Liver (tissue), 9 donors: ENCODE measurements around the gene DIP2B. TPM values are rescaled to one million over a fixed set of nuclear protein-coding genes. Genes with fewer than 3 reads are reported as not detected.

Experiments
- DNase-seq: peaks from one replicate; pipeline ENCODE4 v3.0.0-alpha.2; 2017; ENCODE audit warnings: low spot score
- H3K27ac ChIP-seq, 2 donors: one replicate each; pipeline ENCODE4 v1.7.0; 2013; ENCODE audit warnings: inconsistent platforms in 2 of 2, low read length in 2 of 2, control low read depth in 1 of 2, low read depth in 1 of 2, mild to moderate bottlenecking in 1 of 2
- H3K27me3 ChIP-seq, 4 donors: one replicate each; pipeline versions ENCODE4 v1.6.1 to v1.7.0; 2013; ENCODE audit warnings: low read length in 3 of 4, inconsistent platforms in 1 of 4, mild to moderate bottlenecking in 1 of 4, moderate library complexity in 1 of 4; ENCODE audit not compliant: control insufficient read depth in 4 of 4, insufficient read depth in 4 of 4
- H3K36me3 ChIP-seq, 4 donors: one replicate each; pipeline versions ENCODE4 v1.6.1 to v1.7.0; 2013; ENCODE audit warnings: low read length in 3 of 4, mild to moderate bottlenecking in 3 of 4, low read depth in 1 of 4, moderate library complexity in 1 of 4; ENCODE audit not compliant: control insufficient read depth in 4 of 4, insufficient read depth in 3 of 4
- H3K4me1 ChIP-seq, 4 donors: one replicate each; pipeline versions ENCODE4 v1.6.1 to v1.7.0; 2013; ENCODE audit warnings: low read length in 3 of 4, mild to moderate bottlenecking in 3 of 4, moderate library complexity in 1 of 4; ENCODE audit not compliant: control insufficient read depth in 4 of 4, insufficient read depth in 4 of 4
- H3K4me3 ChIP-seq, 3 donors: one replicate each; pipeline versions ENCODE4 v1.6.1 to v1.7.0; 2013; ENCODE audit warnings: low read length in 3 of 3, control low read depth in 1 of 3, low read depth in 1 of 3, mild to moderate bottlenecking in 1 of 3
- H3K9ac ChIP-seq, 2 donors: one replicate each; pipeline ENCODE4 v1.7.0; 2013; ENCODE audit warnings: low read length in 2 of 2, mild to moderate bottlenecking in 2 of 2, moderate library complexity in 2 of 2, control low read depth in 1 of 2, low read depth in 1 of 2
- H3K9me3 ChIP-seq, 4 donors: one replicate each; pipeline versions ENCODE4 v1.6.1 to v1.7.0; 2013; ENCODE audit warnings: low read length in 3 of 4; ENCODE audit not compliant: control insufficient read depth in 4 of 4
- EGR1 ChIP-seq, 2 donors: IDR thresholded peaks; 2 replicates each; pipeline ENCODE4 v1.6.1; 2016 to 2018; ENCODE audit warnings: antibody characterized with exemption in 2 of 2, low read depth in 2 of 2
- FOXA1 ChIP-seq: IDR thresholded peaks from 2 replicates; pipeline ENCODE4 v1.6.1; 2016; ENCODE audit warnings: antibody characterized with exemption
- GABPA ChIP-seq, 2 donors: IDR thresholded peaks in 1 of 2; conservative IDR thresholded peaks in 1 of 2; 2 replicates each; pipeline ENCODE4 v1.6.1; 2016; ENCODE audit warnings: antibody characterized with exemption in 2 of 2, mild to moderate bottlenecking in 1 of 2, moderate library complexity in 1 of 2
- HNF4A ChIP-seq, 2 donors: conservative IDR thresholded peaks; 2 replicates each; pipeline ENCODE4 v1.6.1; 2016; ENCODE audit warnings: antibody characterized with exemption in 2 of 2, mild to moderate bottlenecking in 2 of 2
- JUND ChIP-seq, 2 donors: IDR thresholded peaks; 2 replicates each; pipeline ENCODE4 v1.6.1; 2016; ENCODE audit warnings: antibody characterized with exemption in 2 of 2
- NR2F2 ChIP-seq: IDR thresholded peaks from 2 replicates; pipeline ENCODE4 v1.6.1; 2016; ENCODE audit warnings: antibody characterized with exemption
- RAD21 ChIP-seq, 2 donors: IDR thresholded peaks; 2 replicates each; pipeline ENCODE4 v1.6.1; 2016; ENCODE audit warnings: antibody characterized with exemption in 2 of 2, mild to moderate bottlenecking in 2 of 2
- SP1 ChIP-seq: IDR thresholded peaks from 2 replicates; pipeline ENCODE4 v1.6.1; 2018; ENCODE audit warnings: antibody characterized with exemption, mild to moderate bottlenecking
- YY1 ChIP-seq: IDR thresholded peaks from 2 replicates; pipeline ENCODE4 v1.6.1; 2016; ENCODE audit warnings: antibody characterized with exemption, mild to moderate bottlenecking
- WGBS: extraction: QIAGEN DNeasy Blood & Tissue Kit; methylation state at CpG from one replicate; pipeline ENCODE4 v1.1.7; 2013; 5-methylcytosine and 5-hydroxymethylcytosine counted together
- polyA plus RNA-seq, 2 donors: library from polyadenylated mRNA; stranded (reverse) in 1 of 2; unstranded in 1 of 2; fragments of 200-250 nt in 1 of 2; fragments of >200 nt in 1 of 2; fragmentation: Nextera tagmentation in 1 of 2; extraction: Ambion mirVana in 1 of 2; gene quantifications; one replicate each; pipeline versions ENCODE4 v1.2.1 to v1.2.3, GENCODE V29; 2013 to 2015
- total RNA-seq, 2 donors: library from RNA; depleted of rRNA; stranded (reverse); fragments of >200 nt; gene quantifications; one replicate each; pipeline ENCODE4 v1.2.3, GENCODE V29; 2014
- TF ChIP-seq, protein P1 (sequence below): IDR thresholded peaks from 2 replicates; pipeline ENCODE4 v1.6.1; 2016; ENCODE audit warnings: antibody characterized with exemption
- TF ChIP-seq, protein P2 (sequence below): IDR thresholded peaks from 2 replicates; pipeline ENCODE4 v1.6.1; 2016; ENCODE audit warnings: antibody characterized with exemption, mild to moderate bottlenecking
- TF ChIP-seq, protein P3 (sequence below): IDR thresholded peaks from 2 replicates; pipeline ENCODE4 v1.6.1; 2016; ENCODE audit warnings: antibody characterized with exemption
- TF ChIP-seq, protein P4 (sequence below): fragments of 150-350 bp; IDR thresholded peaks from 2 replicates; pipeline ENCODE4 v1.5.1; 2017; ENCODE audit warnings: improper control_type of control experiment, low read depth, low read length; ENCODE audit not compliant: missing input control
- donor health status: healthy.
- donor health status: healthy.
- donor health status: healthy.
- donor health status: healthy.
- donor health status: healthy.

Gene DIP2B
- total and polyA plus RNA-seq, 4 donors = 4.8 to 30.7 (median 13.8) TPM

DNA sequence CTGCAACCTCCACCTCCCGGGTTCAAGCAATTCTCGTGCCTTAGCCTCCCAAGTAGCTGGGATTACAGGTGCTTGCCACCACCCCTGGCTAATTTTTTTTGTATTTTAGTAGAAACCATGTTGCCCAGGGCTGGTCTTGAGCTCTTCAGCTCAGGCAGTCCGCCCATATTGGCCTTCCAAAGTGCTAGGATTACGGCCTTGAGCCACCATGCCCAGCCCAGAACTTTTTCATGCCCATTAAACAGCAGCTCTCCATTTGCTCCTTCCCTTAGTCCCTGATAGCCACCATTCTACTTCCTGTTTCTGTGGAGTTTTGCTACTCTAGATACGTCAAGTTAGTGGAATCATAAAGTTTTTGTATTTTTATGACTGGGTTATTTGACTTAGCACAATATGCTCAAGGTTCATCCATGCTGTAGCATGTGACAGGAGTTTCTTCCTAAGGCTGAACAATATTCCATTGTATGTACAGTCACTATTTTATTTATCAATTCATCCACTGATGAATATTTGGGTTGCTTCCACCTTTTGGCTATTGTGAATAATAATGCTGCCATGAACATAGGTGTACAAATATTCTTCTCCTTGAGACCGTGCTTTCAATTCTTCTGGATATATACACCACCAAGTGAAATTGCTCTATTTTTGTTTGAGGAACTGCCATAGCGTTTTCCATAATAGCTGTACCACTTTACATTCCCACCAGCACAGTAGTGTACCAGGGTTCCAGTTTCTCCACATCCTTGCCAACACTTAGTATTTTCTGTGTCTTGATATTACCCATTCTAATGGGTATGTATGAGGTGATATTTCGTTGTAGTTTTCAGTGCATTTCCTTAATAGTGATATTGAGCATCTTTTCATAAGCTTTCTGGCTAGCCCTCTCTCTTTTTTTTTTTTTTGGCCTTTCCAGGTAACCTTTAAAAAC, 274.1 kb downstream of the DIP2B start:
- no peaks in the 10 kb centered on the region for H3K27me3 ChIP-seq
- peaks cover 0 to 1% (median 0%) of the 10 kb centered on the region in 4 donors for H3K4me1 ChIP-seq
- no peak overlapping the region for H3K4me3 ChIP-seq
- WGBS = 89% methylated on average over 8 of the region's 8 CpGs
- TF ChIP-seq, protein P1, sequence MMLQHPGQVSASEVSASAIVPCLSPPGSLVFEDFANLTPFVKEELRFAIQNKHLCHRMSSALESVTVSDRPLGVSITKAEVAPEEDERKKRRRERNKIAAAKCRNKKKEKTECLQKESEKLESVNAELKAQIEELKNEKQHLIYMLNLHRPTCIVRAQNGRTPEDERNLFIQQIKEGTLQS = no peak
- TF ChIP-seq EGR1 (IDR thresholded peaks at IDR 0.05; ENCODE audit: low read depth in 2 of 2) = no peak
- no peak for TF ChIP-seq JUND (IDR thresholded peaks at IDR 0.05)
- no peak for TF ChIP-seq NR2F2
- TF ChIP-seq, protein P2, sequence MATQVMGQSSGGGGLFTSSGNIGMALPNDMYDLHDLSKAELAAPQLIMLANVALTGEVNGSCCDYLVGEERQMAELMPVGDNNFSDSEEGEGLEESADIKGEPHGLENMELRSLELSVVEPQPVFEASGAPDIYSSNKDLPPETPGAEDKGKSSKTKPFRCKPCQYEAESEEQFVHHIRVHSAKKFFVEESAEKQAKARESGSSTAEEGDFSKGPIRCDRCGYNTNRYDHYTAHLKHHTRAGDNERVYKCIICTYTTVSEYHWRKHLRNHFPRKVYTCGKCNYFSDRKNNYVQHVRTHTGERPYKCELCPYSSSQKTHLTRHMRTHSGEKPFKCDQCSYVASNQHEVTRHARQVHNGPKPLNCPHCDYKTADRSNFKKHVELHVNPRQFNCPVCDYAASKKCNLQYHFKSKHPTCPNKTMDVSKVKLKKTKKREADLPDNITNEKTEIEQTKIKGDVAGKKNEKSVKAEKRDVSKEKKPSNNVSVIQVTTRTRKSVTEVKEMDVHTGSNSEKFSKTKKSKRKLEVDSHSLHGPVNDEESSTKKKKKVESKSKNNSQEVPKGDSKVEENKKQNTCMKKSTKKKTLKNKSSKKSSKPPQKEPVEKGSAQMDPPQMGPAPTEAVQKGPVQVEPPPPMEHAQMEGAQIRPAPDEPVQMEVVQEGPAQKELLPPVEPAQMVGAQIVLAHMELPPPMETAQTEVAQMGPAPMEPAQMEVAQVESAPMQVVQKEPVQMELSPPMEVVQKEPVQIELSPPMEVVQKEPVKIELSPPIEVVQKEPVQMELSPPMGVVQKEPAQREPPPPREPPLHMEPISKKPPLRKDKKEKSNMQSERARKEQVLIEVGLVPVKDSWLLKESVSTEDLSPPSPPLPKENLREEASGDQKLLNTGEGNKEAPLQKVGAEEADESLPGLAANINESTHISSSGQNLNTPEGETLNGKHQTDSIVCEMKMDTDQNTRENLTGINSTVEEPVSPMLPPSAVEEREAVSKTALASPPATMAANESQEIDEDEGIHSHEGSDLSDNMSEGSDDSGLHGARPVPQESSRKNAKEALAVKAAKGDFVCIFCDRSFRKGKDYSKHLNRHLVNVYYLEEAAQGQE = no peak
- H3K9ac ChIP-seq = no peak overlapping the region
- H3K9me3 ChIP-seq = no peaks in the 10 kb centered on the region
- DNase-seq = no peak
- no peak overlapping the region for H3K27ac ChIP-seq
- peaks cover 2 to 8% (median 4%) of the 10 kb centered on the region in 4 donors for H3K36me3 ChIP-seq

DNA sequence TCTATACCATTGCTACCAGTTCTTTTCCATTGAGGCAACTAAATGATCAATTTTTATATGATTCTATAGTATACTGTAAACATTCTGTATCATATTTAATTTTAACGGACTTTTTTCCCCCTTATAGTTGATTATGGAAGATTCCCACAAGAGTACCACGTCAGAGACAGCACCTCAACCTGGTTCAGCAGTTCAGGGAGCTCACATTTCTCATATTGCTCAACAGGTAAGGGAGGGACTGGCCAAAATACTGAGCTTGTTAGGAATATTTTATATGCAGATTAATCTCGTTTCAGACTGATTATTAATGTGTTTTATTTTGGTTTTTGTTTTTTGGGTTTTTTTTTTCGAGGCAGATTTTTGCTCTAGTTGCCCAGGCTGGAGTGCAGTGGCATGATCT, 275.2 kb downstream of the DIP2B start:
- no peak overlapping the region for H3K9ac ChIP-seq
- H3K4me3 ChIP-seq = no peak overlapping the region
- DNase-seq = no peak
- H3K36me3 ChIP-seq = peaks cover 2 to 8% (median 4%) of the 10 kb centered on the region in 4 donors
- TF ChIP-seq GABPA (IDR thresholded peaks at IDR 0.05 in 1 of 2, conservative IDR thresholded peaks at IDR 0.05 in 1 of 2) = no peak
- no peak for TF ChIP-seq YY1
- TF ChIP-seq, protein P1 = no peak
- TF ChIP-seq, protein P3, sequence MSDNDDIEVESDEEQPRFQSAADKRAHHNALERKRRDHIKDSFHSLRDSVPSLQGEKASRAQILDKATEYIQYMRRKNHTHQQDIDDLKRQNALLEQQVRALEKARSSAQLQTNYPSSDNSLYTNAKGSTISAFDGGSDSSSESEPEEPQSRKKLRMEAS = no peak
- no peak for TF ChIP-seq EGR1 (IDR thresholded peaks at IDR 0.05; ENCODE audit: low read depth in 2 of 2)
- TF ChIP-seq SP1 = no peak
- TF ChIP-seq HNF4A (conservative IDR thresholded peaks at IDR 0.05) = no peak
- TF ChIP-seq FOXA1 = no peak
- no peak for TF ChIP-seq RAD21 (IDR thresholded peaks at IDR 0.05)
- TF ChIP-seq, protein P4, sequence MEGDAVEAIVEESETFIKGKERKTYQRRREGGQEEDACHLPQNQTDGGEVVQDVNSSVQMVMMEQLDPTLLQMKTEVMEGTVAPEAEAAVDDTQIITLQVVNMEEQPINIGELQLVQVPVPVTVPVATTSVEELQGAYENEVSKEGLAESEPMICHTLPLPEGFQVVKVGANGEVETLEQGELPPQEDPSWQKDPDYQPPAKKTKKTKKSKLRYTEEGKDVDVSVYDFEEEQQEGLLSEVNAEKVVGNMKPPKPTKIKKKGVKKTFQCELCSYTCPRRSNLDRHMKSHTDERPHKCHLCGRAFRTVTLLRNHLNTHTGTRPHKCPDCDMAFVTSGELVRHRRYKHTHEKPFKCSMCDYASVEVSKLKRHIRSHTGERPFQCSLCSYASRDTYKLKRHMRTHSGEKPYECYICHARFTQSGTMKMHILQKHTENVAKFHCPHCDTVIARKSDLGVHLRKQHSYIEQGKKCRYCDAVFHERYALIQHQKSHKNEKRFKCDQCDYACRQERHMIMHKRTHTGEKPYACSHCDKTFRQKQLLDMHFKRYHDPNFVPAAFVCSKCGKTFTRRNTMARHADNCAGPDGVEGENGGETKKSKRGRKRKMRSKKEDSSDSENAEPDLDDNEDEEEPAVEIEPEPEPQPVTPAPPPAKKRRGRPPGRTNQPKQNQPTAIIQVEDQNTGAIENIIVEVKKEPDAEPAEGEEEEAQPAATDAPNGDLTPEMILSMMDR = no peak
- no peaks in the 10 kb centered on the region for H3K9me3 ChIP-seq
- no peaks in the 10 kb centered on the region for H3K4me1 ChIP-seq
- H3K27me3 ChIP-seq = no peaks in the 10 kb centered on the region
- no peak overlapping the region for H3K27ac ChIP-seq
- 91% methylated on average over 4 of the region's 4 CpGs for WGBS
